GM06990 (cell line): Measurements from ENCODE around the gene EPM2A.

Experiments
- DNase-seq: peaks from one replicate; pipeline ENCODE4 v3.0.0-alpha.2; 2011; ENCODE audit not compliant: insufficient read length; ENCODE audit errors: extremely low read depth
- H3K27me3 ChIP-seq: replicated peaks from 2 replicates; pipeline ENCODE4 v1.6.0; 2011; ENCODE audit warnings: low read length; ENCODE audit not compliant: control insufficient read depth, insufficient read depth
- H3K36me3 ChIP-seq: 2 replicates; pipeline ENCODE4 v1.5.1; 2011; ENCODE audit warnings: low read length; ENCODE audit not compliant: control insufficient read depth, insufficient read depth
- H3K4me3 ChIP-seq: replicated peaks from 2 replicates; pipeline ENCODE4 v1.5.1; 2011; ENCODE audit warnings: low read depth, mild to moderate bottlenecking, control low read depth, low read length
- CTCF ChIP-seq: IDR thresholded peaks from 2 replicates; pipeline ENCODE4 v1.5.1; 2011; ENCODE audit warnings: low read length, control low read depth, mild to moderate bottlenecking, inconsistent platforms; ENCODE audit not compliant: insufficient read depth, poor library complexity, severe bottlenecking

EPM2A gene

GRCh38 chr6:145728444-145729385, 6.6 kb downstream of the EPM2A start:
- TF ChIP-seq CTCF, result no peak
- DNase-seq, result no peak
- Histone ChIP-seq H3K4me3 (no peak overlapping the region), H3K36me3 (no peaks in the 10 kb centered on the region), H3K27me3 (no peaks in the 10 kb centered on the region)

- Histone ChIP-seq H3K36me3 (no peaks in the 10 kb centered on the region), H3K4me3 (no peak overlapping the region)
Measured at GRCh38 chr6:145727817-145728388, 7.4 kb downstream of the EPM2A start.

GRCh38 chr6:145725570-145725969, 9.8 kb downstream of the EPM2A start:
- no peak for TF ChIP-seq CTCF
- Histone ChIP-seq H3K36me3 (no peaks in the 10 kb centered on the region), H3K4me3 (no peak overlapping the region), H3K27me3 (no peaks in the 10 kb centered on the region)
- no peak for DNase-seq

More at GRCh38 chr6:145727817-145728388, 7.4 kb downstream of the EPM2A start:
- no peak for TF ChIP-seq CTCF
- no peaks in the 10 kb centered on the region for H3K27me3 ChIP-seq
- no peak for DNase-seq

GRCh38 chr6:145723646-145724045, 11.7 kb downstream of the EPM2A start:
- TF ChIP-seq CTCF, result no peak
- Histone ChIP-seq H3K36me3 (no peaks in the 10 kb centered on the region), H3K27me3 (no peaks in the 10 kb centered on the region), H3K4me3 (no peak overlapping the region)
- no peak for DNase-seq

GRCh38 chr6:145722190-145722589, 13.1 kb downstream of the EPM2A start:
- H3K4me3 ChIP-seq, result no peak overlapping the region
- no peaks in the 10 kb centered on the region for H3K27me3 ChIP-seq

More at GRCh38 chr6:145722190-145722589, 13.1 kb downstream of the EPM2A start:
- TF ChIP-seq CTCF, result no peak
- no peak for DNase-seq
- H3K36me3 ChIP-seq, result no peaks in the 10 kb centered on the region
